GM19438 (cell line): Measurements from ENCODE around the gene HLA-DOA.

Source experiments
- ATAC-seq: cut with Tn5 transposase; IDR thresholded peaks from one replicate; pipeline ENCODE4 v1.9.1; 2021; ENCODE audit warnings: low read depth; ENCODE audit not compliant: unreplicated experiment

HLA-DOA gene

GRCh38 chr6:33017694-33018353 lies 8.4 kb upstream of the HLA-DOA start:
- no peak for ATAC-seq

GRCh38 chr6:33017018-33017417 lies 7.6 kb upstream of the HLA-DOA start:
- ATAC-seq = no peak

GRCh38 chr6:33015798-33016197 lies 6.4 kb upstream of the HLA-DOA start:
- ATAC-seq = no peak

- ATAC-seq = no peak
Observed at GRCh38 chr6:33014841-33015634, 5.6 kb upstream of the HLA-DOA start.

- ATAC-seq = no peak
Observed at GRCh38 chr6:33013608-33014007, 4.2 kb upstream of the HLA-DOA start.

- no peak for ATAC-seq
Observed at GRCh38 chr6:33010356-33010755, 965 bp upstream of the HLA-DOA start.

- no peak for ATAC-seq
Observed at GRCh38 chr6:33007831-33008400, 1.5 kb downstream of the HLA-DOA start.

GRCh38 chr6:33004940-33005339 lies 4.5 kb downstream of the HLA-DOA start:
- no peak for ATAC-seq

- no peak for ATAC-seq
Observed at GRCh38 chr6:33001685-33002084, 7.7 kb downstream of the HLA-DOA start.

GRCh38 chr6:33000055-33000454 lies 9.3 kb downstream of the HLA-DOA start:
- no peak for ATAC-seq

- no peak for ATAC-seq
Observed at GRCh38 chr6:32995448-32995847, 13.9 kb downstream of the HLA-DOA start.

- no peak for ATAC-seq
Observed at GRCh38 chr6:32993363-32993973, 15.9 kb downstream of the HLA-DOA start.

GRCh38 chr6:32991972-32992371 lies 17.4 kb downstream of the HLA-DOA start:
- no peak for ATAC-seq

- no peak for ATAC-seq
Observed at GRCh38 chr6:32989368-32989767, 20.0 kb downstream of the HLA-DOA start.

- ATAC-seq = no peak
Observed at GRCh38 chr6:32984622-32985389, 24.6 kb downstream of the HLA-DOA start.

GRCh38 chr6:32983964-32984621 lies 25.3 kb downstream of the HLA-DOA start:
- no peak for ATAC-seq

GRCh38 chr6:32983493-32983848 lies 25.9 kb downstream of the HLA-DOA start:
- ATAC-seq = no peak

GRCh38 chr6:32982702-32983492 lies 26.5 kb downstream of the HLA-DOA start:
- no peak for ATAC-seq

GRCh38 chr6:32982084-32982701 lies 27.2 kb downstream of the HLA-DOA start:
- no peak for ATAC-seq
